B cell (primary cell): ENCODE data around the gene HPS3. TPM values are rescaled to one million over a fixed set of nuclear protein-coding genes. Genes with fewer than 3 reads are reported as not detected.
A peak's percentile ranks its signal among the peaks of the same experiment; 100 is the strongest.
"Not testable (repeated sequence)": the region's sequence is repeated elsewhere in the genome, so short reads cannot be mapped to it uniquely, and the experiment has no call there.

Experiments
- ATAC-seq: fragments of 200-7000 bp; cut with Tn5 transposase; one replicate; pipeline ENCODE4 v1.10.0; 2021; ENCODE audit warnings: low read depth, mild to moderate bottlenecking, moderate number of reproducible peaks, moderate library complexity
- CTCF ChIA-PET: fragments of 350-600 bp; sonication (Branson Sonifier 250); formaldehyde crosslinking; loops from one replicate; lab custom pipeline; 2021; ENCODE audit warnings: antibody characterized with exemption, inconsistent platforms; lab: Charles Lee
- POLR2A ChIA-PET: fragments of 350-600 bp; sonication (Branson Sonifier 250); formaldehyde crosslinking; loops from one replicate; lab custom pipeline; 2021; ENCODE audit warnings: antibody characterized with exemption; lab: Charles Lee
- DNase-seq: peaks from one replicate; pipeline ENCODE4 v3.0.0; 2013
- H2AFZ ChIP-seq: 2 replicates; pipeline ENCODE4 v1.6.1; 2012; ENCODE audit warnings: mild to moderate bottlenecking, low read depth, low read length; ENCODE audit not compliant: insufficient read depth, poor library complexity, severe bottlenecking
- H3K27ac ChIP-seq, 2 donors: 1 replicate in 1 of 2; 2 replicates in 1 of 2; pipeline ENCODE4 v1.5.1; 2012 to 2013; ENCODE audit warnings: low read length in 2 of 2, mild to moderate bottlenecking in 2 of 2, moderate library complexity in 1 of 2
- H3K27me3 ChIP-seq, 4 experiments: fragments of 200-600 bp in 1 of 4; sonication (generic) in 1 of 4; replicated peaks in 1 of 4; 1 replicate in 2 of 4; 2 replicates in 2 of 4; pipeline versions ENCODE4 v1.6.1 to v1.7.0; 2013 to 2016; ENCODE audit warnings: low read length in 3 of 4, mild to moderate bottlenecking in 2 of 4, mixed read lengths in 1 of 4, moderate library complexity in 1 of 4; ENCODE audit not compliant: insufficient read depth in 4 of 4, control insufficient read depth in 3 of 4; ENCODE audit errors: control extremely low read depth in 1 of 4
- H3K36me3 ChIP-seq, 2 experiments: replicated peaks in 1 of 2; 1 replicate in 1 of 2; 2 replicates in 1 of 2; pipeline versions ENCODE4 v1.6.1 to v1.7.1; 2013; ENCODE audit warnings: low read length in 1 of 2; ENCODE audit not compliant: insufficient read depth in 2 of 2, control insufficient read depth in 1 of 2; ENCODE audit errors: control extremely low read depth in 1 of 2, extremely low read depth in 1 of 2
- H3K4me1 ChIP-seq, 2 donors: fragments of 200-600 bp in 1 of 2; sonication (generic) in 1 of 2; 1 replicate in 1 of 2; 2 replicates in 1 of 2; pipeline versions ENCODE4 v1.5.1 to v1.6.1; 2013 to 2017; ENCODE audit warnings: low read length in 2 of 2; ENCODE audit not compliant: control insufficient read depth in 2 of 2, insufficient read depth in 2 of 2
- H3K4me2 ChIP-seq: replicated peaks from 2 replicates; pipeline ENCODE3; 2012; ENCODE audit warnings: mild to moderate bottlenecking, low read depth, low read length; ENCODE audit not compliant: poor library complexity, severe bottlenecking
- H3K4me3 ChIP-seq, 5 experiments: fragments of 200-600 bp in 1 of 5; sonication (generic) in 1 of 5; 1 replicate in 3 of 5; 2 replicates in 2 of 5; pipeline versions ENCODE4 v1.5.1 to v1.7.0; 2011 to 2016; ENCODE audit warnings: low read length in 4 of 5, mild to moderate bottlenecking in 4 of 5, low read depth in 2 of 5, control low read depth in 1 of 5, moderate library complexity in 1 of 5; ENCODE audit not compliant: insufficient read depth in 1 of 5; ENCODE audit errors: control extremely low read depth in 1 of 5, extremely low read depth in 1 of 5
- H3K79me2 ChIP-seq: fragments of 200-600 bp; sonication (generic); one replicate; pipeline ENCODE4 v1.6.0; 2016; ENCODE audit warnings: low read length; ENCODE audit not compliant: control insufficient read depth, insufficient read depth
- H3K9ac ChIP-seq: fragments of 200-600 bp; sonication (generic); 2 replicates; pipeline ENCODE4 v1.6.1; 2017; ENCODE audit warnings: mild to moderate bottlenecking, low read length, moderate library complexity
- H3K9me3 ChIP-seq, 3 donors: one replicate each; pipeline versions ENCODE4 v1.6.1 to v1.7.1; 2013; ENCODE audit warnings: low read length in 2 of 3; ENCODE audit not compliant: control insufficient read depth in 2 of 3, insufficient read depth in 1 of 3; ENCODE audit errors: control extremely low read depth in 1 of 3
- H4K20me1 ChIP-seq: 2 replicates; pipeline ENCODE4 v1.6.0; 2012; ENCODE audit warnings: mild to moderate bottlenecking, low read length; ENCODE audit not compliant: insufficient read depth, control insufficient read depth, poor library complexity, severe bottlenecking
- H3K27ac Mint-ChIP-seq: one replicate; pipeline ENCODE4 v1.8.0; 2021; ENCODE audit warnings: mixed read lengths
- H3K27me3 Mint-ChIP-seq: one replicate; pipeline ENCODE4 v1.8.0; 2021; ENCODE audit warnings: mixed read lengths
- H3K4me1 Mint-ChIP-seq: one replicate; pipeline ENCODE4 v1.8.0; 2021; ENCODE audit warnings: mixed read lengths
- H3K4me3 Mint-ChIP-seq: one replicate; pipeline ENCODE4 v1.8.0; 2021; ENCODE audit warnings: mixed read lengths
- H3K9me3 Mint-ChIP-seq: one replicate; pipeline ENCODE4 v1.8.0; 2022; ENCODE audit warnings: mixed read lengths; ENCODE audit not compliant: insufficient read depth
- EZH2 ChIP-seq: IDR thresholded peaks from 2 replicates; pipeline ENCODE4 v1.6.1; 2012; ENCODE audit warnings: borderline replicate concordance, low read depth, mild to moderate bottlenecking, moderate library complexity, low read length; ENCODE audit not compliant: insufficient read depth, poor library complexity, severe bottlenecking
- WGBS: methylation state at CpG from one replicate; pipeline ENCODE4 v1.1.5; 2013; ENCODE audit warnings: missing lambda C conversion rate; ENCODE audit not compliant: insufficient coverage; 5-methylcytosine and 5-hydroxymethylcytosine counted together
- intact Hi-C: fragments of 100-400 bp; cut with micrococcal nuclease; formaldehyde crosslinking; loops from one replicate; pipeline ENCODE4 v1.10.0; 2022
- polyA plus RNA-seq: library from polyadenylated mRNA; depleted of rRNA; stranded (reverse); fragments of >200 nt; gene quantifications from 2 replicates; pipeline ENCODE4 v1.2.3, GENCODE V29; 2012
- total RNA-seq, 2 donors: library from RNA; stranded (reverse); fragments of 120-200 nt in 1 of 2; gene quantifications; 1 replicate in 1 of 2; 2 replicates in 1 of 2; pipeline versions ENCODE4 v1.2.3 to v1.2.4, GENCODE V29; 2013 to 2022
- TF ChIP-seq, protein P1 (sequence below): fragments of 200-600 bp; IDR thresholded peaks from one replicate; pipeline ENCODE4 v1.8.0; 2022; ENCODE audit warnings: antibody characterized with exemption, mild to moderate bottlenecking

Gene HPS3
- total and polyA plus RNA-seq, 2 donors (not counting 1 experiment from before 2014, with no cell fraction given), result 28.9 to 48.1 TPM

DNA sequence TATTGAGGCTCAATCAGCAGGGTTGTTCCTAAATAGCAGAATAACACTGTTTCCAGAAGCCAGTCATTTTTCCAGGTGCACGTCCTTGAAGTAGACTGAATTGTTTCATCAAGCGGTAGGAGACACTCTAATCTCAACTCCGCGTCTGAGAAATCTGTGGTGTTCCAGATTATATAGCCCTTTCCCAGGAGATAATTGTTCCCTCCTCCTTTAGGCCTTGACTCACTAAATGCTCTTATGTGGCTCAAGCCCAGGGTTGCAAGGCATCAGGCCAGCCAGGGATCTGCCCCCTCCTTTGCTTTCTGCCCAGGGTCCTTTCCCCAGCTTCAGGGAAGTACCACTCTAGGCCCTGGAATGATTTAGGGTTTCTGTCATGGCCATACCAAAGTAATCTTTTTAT, 37.5 kb upstream of the HPS3 start:
- DNase-seq (no peak), ATAC-seq (no peak)
- Mint-ChIP-seq H3K4me3 (no peak overlapping the region), H3K9me3 (no peaks in the 10 kb centered on the region), H3K27ac (no peak overlapping the region), H3K4me1 (peaks cover 27% of the 10 kb centered on the region), H3K27me3 (no peaks in the 10 kb centered on the region)
- WGBS, result 97% methylated on average over 4 of the region's 4 CpGs
- H3K9ac ChIP-seq, result no peak overlapping the region
- intact Hi-C loops, result no loop called here
- H3K27ac ChIP-seq, result no peak overlapping the region
- ChIA-PET CTCF (no interaction called here), POLR2A (no interaction called here)
- H3K27me3 ChIP-seq, result no peaks in the 10 kb centered on the region
- no peak overlapping the region for H3K4me2 ChIP-seq
- no peaks in the 10 kb centered on the region for H3K79me2 ChIP-seq
- TF ChIP-seq EZH2, result no peak
- TF ChIP-seq, protein P1, sequence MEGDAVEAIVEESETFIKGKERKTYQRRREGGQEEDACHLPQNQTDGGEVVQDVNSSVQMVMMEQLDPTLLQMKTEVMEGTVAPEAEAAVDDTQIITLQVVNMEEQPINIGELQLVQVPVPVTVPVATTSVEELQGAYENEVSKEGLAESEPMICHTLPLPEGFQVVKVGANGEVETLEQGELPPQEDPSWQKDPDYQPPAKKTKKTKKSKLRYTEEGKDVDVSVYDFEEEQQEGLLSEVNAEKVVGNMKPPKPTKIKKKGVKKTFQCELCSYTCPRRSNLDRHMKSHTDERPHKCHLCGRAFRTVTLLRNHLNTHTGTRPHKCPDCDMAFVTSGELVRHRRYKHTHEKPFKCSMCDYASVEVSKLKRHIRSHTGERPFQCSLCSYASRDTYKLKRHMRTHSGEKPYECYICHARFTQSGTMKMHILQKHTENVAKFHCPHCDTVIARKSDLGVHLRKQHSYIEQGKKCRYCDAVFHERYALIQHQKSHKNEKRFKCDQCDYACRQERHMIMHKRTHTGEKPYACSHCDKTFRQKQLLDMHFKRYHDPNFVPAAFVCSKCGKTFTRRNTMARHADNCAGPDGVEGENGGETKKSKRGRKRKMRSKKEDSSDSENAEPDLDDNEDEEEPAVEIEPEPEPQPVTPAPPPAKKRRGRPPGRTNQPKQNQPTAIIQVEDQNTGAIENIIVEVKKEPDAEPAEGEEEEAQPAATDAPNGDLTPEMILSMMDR, result no peak
- no peak overlapping the region for H3K4me3 ChIP-seq
- H4K20me1 ChIP-seq, result no peaks in the 10 kb centered on the region
- peaks cover 11 to 12% of the 10 kb centered on the region in 2 donors for H3K4me1 ChIP-seq
- H3K9me3 ChIP-seq, result no peaks in the 10 kb centered on the region
- H2AFZ ChIP-seq, result no peak overlapping the region
- H3K36me3 ChIP-seq, result no peaks in the 10 kb centered on the region

DNA sequence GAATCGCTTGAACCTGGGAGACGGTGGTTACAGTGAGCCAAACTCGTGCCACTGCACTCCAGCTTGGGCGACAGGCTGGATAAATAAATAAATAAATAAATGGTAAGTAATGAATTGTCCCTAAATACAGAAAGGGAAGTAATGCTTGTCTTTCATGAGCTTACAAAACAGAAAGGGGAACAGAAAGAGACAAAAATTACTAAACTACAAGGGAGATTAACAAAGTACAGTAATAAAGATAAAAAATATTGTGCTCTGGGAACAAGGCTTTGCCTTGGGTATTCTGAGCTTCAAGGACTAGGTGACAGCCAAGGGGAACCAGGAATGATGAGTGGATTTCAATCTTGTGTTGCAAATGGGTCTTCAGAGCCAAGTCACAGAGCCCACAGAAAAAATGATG, 34.0 kb upstream of the HPS3 start:
- intact Hi-C loops, result no loop called here
- POLR2A ChIA-PET, result no interaction called here
- H3K27me3 Mint-ChIP-seq, result no peaks in the 10 kb centered on the region
- Histone ChIP-seq H3K27me3 (no peaks in the 10 kb centered on the region), H3K4me3 (no peak overlapping the region), H3K36me3 (no peaks in the 10 kb centered on the region), H3K79me2 (no peaks in the 10 kb centered on the region), H4K20me1 (no peaks in the 10 kb centered on the region), H3K9me3 (peaks cover 0 to 3% (median 0%) of the 10 kb centered on the region in 3 donors), H3K4me1 (peaks cover 11 to 12% of the 10 kb centered on the region in 2 donors), H3K4me2 (peak overlapping the region; percentile 28), H3K27ac (no peak overlapping the region), H3K9ac (no peak overlapping the region), H2AFZ (no peak overlapping the region)
- TF ChIP-seq, protein P1, result no peak
- no peak for TF ChIP-seq EZH2
- peaks cover 17% of the 10 kb centered on the region for H3K4me1 Mint-ChIP-seq
- H3K9me3 Mint-ChIP-seq, result no peaks in the 10 kb centered on the region
- WGBS, result no CpG with 5 or more reads among the region's 4 CpGs
- H3K27ac Mint-ChIP-seq, result no peak overlapping the region
- CTCF ChIA-PET, result interaction anchor here (1.3 kb wide), 1 partner anchor 178 kb away, joined by 8 read pairs; no protein-coding TSS in a partner anchor
- DNase-seq (peak; percentile 38), ATAC-seq (peak; percentile 47)
- H3K4me3 Mint-ChIP-seq, result no peak overlapping the region

DNA sequence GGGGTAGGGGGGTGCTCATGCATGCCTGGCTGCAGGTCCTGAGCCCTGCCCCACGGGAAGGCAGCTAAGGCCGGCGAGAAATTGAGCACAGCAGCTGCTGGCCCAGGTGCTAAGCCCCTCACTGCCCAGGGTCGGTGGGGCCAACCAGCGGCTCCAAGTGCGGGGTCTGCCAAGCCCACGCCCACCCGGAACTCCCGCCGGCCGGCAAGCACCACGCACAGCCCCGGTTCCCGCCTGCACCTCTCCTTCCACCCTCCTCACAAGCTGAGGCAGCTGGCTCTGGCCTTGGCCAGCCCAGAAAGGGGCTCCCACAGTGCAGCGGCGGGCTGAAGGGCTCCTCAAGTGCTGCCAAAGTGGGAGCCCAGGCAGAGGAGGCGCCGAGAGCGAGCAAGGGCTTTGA, 31.5 kb upstream of the HPS3 start:
- POLR2A ChIA-PET, H3K36me3 ChIP-seq: not testable (repeated sequence)

More for the DNA sequence above, 31.5 kb upstream of the HPS3 start:
- H3K9me3 Mint-ChIP-seq, H3K79me2 ChIP-seq, H3K27ac Mint-ChIP-seq, H2AFZ ChIP-seq, H4K20me1 ChIP-seq, intact Hi-C loops, H3K9ac ChIP-seq, H3K4me3 ChIP-seq, H3K4me2 ChIP-seq, H3K27me3 Mint-ChIP-seq, ATAC-seq, H3K9me3 ChIP-seq, H3K4me3 Mint-ChIP-seq, H3K27me3 ChIP-seq, CTCF ChIA-PET, DNase-seq, H3K27ac ChIP-seq: not testable (repeated sequence)
- H3K4me1 ChIP-seq, result peaks cover 11 to 12% of the 10 kb centered on the region in 2 donors
- WGBS, result 98% methylated on average over 14 of the region's 19 CpGs
- peaks cover 13% of the 10 kb centered on the region for H3K4me1 Mint-ChIP-seq
